DMS 273 (cell line): ENCODE data around the gene COX7A2L.
"Not testable (repeated sequence)": the region's sequence is repeated elsewhere in the genome, so short reads cannot be mapped to it uniquely, and the experiment has no call there.

Source experiments
- DNase-seq: peaks from one replicate; lab custom pipeline; 2025; ENCODE audit not compliant: unreplicated experiment; lab: John Stamatoyannopoulos, UW

Gene COX7A2L

GRCh38 chr2:42368817-42369531 is 8.0 kb upstream of the COX7A2L start:
- DNase-seq: peak; percentile 24

GRCh38 chr2:42367835-42368234 is 6.8 kb upstream of the COX7A2L start:
- DNase-seq: peak; percentile 70

GRCh38 chr2:42366411-42366810 is 5.4 kb upstream of the COX7A2L start:
- no peak for DNase-seq

GRCh38 chr2:42364658-42365057 is 3.6 kb upstream of the COX7A2L start:
- no peak for DNase-seq

GRCh38 chr2:42363413-42363812 is 2.4 kb upstream of the COX7A2L start:
- no peak for DNase-seq

GRCh38 chr2:42361728-42362283 is 789 bp upstream of the COX7A2L start:
- no peak for DNase-seq

GRCh38 chr2:42360493-42360889 is 526 bp downstream of the COX7A2L start:
- DNase-seq: peak; percentile 67

- peak; percentile 67 for DNase-seq
Measured at GRCh38 chr2:42359965-42360483, 993 bp downstream of the COX7A2L start.

- no peak for DNase-seq
Measured at GRCh38 chr2:42359304-42359964, 1.6 kb downstream of the COX7A2L start.

- DNase-seq: no peak
Measured at GRCh38 chr2:42353792-42354429, 7.1 kb downstream of the COX7A2L start.

- no peak for DNase-seq
Measured at GRCh38 chr2:42351864-42352263, 9.2 kb downstream of the COX7A2L start.

- no peak for DNase-seq
Measured at GRCh38 chr2:42350434-42351063, 10.5 kb downstream of the COX7A2L start.

GRCh38 chr2:42348113-42348805 is 12.8 kb downstream of the COX7A2L start:
- DNase-seq: no peak

- not testable (repeated sequence) for DNase-seq
Measured at GRCh38 chr2:42347518-42347917, 13.5 kb downstream of the COX7A2L start.

- DNase-seq: not testable (repeated sequence)
Measured at GRCh38 chr2:42346856-42347255, 14.2 kb downstream of the COX7A2L start.

GRCh38 chr2:42345986-42346385 is 15.0 kb downstream of the COX7A2L start:
- DNase-seq: no peak

GRCh38 chr2:42342795-42343241 is 18.2 kb downstream of the COX7A2L start:
- DNase-seq: no peak

GRCh38 chr2:42342061-42342794 is 18.8 kb downstream of the COX7A2L start:
- DNase-seq: peak; percentile 27

- DNase-seq: no peak
Measured at GRCh38 chr2:42340938-42341636, 19.9 kb downstream of the COX7A2L start.
